ENCODE measurements around the gene SNRK.
A peak's percentile ranks its signal among the peaks of the same experiment; 100 is the strongest.

The SNRK gene

DNA sequence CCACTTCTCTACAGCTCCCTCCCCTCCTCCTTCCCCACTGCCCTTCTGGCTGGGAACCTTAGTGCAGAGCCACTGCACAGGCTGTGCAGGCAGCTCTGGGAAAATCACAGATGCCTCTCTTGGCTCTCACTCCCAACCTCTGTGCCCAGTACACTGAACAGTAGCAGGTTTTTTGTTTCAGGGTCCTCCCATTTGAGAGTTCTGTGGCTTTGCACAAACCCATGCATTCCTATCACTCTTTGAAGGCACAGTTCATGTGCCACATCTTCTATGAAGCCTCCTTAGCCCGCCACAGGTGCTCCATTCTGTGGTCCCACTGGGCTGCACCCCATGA is 103.9 kb downstream of the SNRK start:
- DNase-seq (ENCODE audit: low read depth), result no peak
- TF ChIP-seq, protein P1, sequence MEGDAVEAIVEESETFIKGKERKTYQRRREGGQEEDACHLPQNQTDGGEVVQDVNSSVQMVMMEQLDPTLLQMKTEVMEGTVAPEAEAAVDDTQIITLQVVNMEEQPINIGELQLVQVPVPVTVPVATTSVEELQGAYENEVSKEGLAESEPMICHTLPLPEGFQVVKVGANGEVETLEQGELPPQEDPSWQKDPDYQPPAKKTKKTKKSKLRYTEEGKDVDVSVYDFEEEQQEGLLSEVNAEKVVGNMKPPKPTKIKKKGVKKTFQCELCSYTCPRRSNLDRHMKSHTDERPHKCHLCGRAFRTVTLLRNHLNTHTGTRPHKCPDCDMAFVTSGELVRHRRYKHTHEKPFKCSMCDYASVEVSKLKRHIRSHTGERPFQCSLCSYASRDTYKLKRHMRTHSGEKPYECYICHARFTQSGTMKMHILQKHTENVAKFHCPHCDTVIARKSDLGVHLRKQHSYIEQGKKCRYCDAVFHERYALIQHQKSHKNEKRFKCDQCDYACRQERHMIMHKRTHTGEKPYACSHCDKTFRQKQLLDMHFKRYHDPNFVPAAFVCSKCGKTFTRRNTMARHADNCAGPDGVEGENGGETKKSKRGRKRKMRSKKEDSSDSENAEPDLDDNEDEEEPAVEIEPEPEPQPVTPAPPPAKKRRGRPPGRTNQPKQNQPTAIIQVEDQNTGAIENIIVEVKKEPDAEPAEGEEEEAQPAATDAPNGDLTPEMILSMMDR (IDR thresholded peaks at IDR 0.05; ENCODE audit: low read length, missing control alignments), result no peak
- no peak overlapping the region for H3K4me3 ChIP-seq (replicated peaks; ENCODE audit: low read depth, low read length)

DNA sequence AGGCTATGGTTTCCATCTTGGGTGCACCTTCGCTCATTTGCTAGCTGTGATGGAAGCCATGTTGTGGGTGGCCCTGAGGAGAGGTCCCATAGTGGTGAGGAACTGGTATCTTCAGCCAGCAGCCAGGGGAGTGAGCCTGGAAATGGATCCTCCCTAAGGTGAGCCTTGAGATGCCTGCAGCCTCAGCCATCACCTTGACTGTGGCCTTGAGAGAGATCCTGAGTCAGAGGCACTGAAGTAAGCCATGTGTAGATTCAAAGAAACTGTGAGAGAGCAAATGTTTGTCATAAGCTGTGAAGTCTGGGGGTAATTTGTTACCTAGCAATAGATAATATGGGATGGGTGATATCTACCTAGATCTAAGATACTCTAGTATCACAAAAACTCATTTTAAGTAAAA is 105.3 kb downstream of the SNRK start:
- DNase-seq (ENCODE audit: low read depth), result no peak
- no peak overlapping the region for H3K4me3 ChIP-seq (replicated peaks; ENCODE audit: low read depth, low read length)

DNA sequence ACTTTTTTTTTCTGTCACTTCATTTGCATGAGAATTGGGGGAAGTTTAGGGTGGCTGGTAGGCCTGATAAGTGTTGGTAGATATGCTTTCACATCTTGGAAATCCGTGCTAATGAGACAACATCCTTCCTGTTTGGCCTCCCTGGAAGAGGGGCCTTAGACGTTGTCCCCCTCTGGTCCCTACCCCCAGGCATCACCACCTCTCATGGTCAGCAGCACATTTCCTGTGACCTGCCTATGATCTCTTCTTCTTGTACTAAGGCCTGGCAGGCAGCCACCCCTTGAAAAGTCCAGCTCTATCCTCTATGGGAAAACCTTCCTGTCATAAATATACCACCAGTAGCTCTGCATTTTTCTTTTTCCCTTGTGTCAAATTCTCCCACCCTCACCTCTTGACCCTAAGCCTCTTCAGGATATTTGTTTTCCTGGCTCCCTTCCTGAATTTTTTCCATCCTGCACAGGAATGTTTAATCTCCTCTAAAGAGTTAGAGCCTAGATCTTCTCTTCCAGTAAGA is 107.8 kb downstream of the SNRK start:
- H3K4me3 ChIP-seq (replicated peaks; ENCODE audit: low read depth, low read length), result no peak overlapping the region
- DNase-seq (ENCODE audit: low read depth), result peak; percentile 90
- TF ChIP-seq, protein P1 (IDR thresholded peaks at IDR 0.05; ENCODE audit: low read length, missing control alignments), result no peak

More for the DNA sequence above, 105.3 kb downstream of the SNRK start:
- TF ChIP-seq, protein P1 (IDR thresholded peaks at IDR 0.05; ENCODE audit: low read length, missing control alignments), result no peak

DNA sequence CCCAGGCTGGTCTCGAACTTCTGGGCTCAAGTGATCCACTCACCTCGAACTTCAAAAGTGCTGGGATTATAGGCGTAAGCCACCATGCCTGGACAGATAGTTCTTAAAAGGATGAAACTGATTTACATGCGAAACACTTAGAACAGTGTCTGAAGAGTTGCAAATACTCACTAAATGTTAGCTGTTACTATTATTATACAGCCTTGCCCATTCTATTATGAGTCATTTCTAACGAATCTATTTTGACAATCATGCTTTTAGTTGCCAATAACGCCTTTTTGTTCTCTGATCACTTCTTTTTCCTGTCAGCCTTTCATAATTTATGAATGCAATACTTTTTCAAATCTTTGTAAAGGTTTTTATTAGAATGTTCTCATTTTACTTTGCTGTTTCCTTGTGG is 112.7 kb downstream of the SNRK start:
- TF ChIP-seq, protein P1 (IDR thresholded peaks at IDR 0.05; ENCODE audit: low read length, missing control alignments), result no peak
- DNase-seq (ENCODE audit: low read depth), result no peak
- no peak overlapping the region for H3K4me3 ChIP-seq (replicated peaks; ENCODE audit: low read depth, low read length)

DNA sequence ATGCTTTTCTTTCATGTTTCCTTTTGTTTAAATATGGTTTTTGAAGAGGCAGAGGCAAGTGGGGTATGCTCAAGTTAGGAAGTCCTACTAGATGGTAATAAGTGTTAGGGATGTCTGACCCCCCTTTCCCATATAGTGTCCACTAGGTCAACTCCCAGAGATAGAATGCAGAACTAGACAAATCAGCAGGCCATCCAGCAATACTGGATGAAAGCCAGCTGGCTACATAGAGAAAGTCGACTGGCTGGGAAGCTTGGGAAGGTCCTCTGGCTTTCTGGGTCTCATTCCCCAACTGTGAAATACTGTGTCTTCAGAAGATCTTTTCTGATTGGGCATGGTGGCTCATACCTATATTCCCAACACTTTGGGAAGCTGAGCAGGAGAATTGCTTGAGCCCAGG is 113.8 kb downstream of the SNRK start:
- TF ChIP-seq, protein P1 (IDR thresholded peaks at IDR 0.05; ENCODE audit: low read length, missing control alignments), result no peak
- H3K4me3 ChIP-seq (replicated peaks; ENCODE audit: low read depth, low read length), result no peak overlapping the region
- DNase-seq (ENCODE audit: low read depth), result no peak
